ENCODE measurements around the gene PKNOX1.
"Not testable (repeated sequence)": the region's sequence is repeated elsewhere in the genome, so short reads cannot be mapped to it uniquely, and the experiment has no call there.

The PKNOX1 gene

GRCh38 chr21:42951193-42951592, 23.2 kb upstream of the PKNOX1 start:
- not testable (repeated sequence) for DNase-seq (ENCODE audit: low read depth, low spot score)

DNA sequence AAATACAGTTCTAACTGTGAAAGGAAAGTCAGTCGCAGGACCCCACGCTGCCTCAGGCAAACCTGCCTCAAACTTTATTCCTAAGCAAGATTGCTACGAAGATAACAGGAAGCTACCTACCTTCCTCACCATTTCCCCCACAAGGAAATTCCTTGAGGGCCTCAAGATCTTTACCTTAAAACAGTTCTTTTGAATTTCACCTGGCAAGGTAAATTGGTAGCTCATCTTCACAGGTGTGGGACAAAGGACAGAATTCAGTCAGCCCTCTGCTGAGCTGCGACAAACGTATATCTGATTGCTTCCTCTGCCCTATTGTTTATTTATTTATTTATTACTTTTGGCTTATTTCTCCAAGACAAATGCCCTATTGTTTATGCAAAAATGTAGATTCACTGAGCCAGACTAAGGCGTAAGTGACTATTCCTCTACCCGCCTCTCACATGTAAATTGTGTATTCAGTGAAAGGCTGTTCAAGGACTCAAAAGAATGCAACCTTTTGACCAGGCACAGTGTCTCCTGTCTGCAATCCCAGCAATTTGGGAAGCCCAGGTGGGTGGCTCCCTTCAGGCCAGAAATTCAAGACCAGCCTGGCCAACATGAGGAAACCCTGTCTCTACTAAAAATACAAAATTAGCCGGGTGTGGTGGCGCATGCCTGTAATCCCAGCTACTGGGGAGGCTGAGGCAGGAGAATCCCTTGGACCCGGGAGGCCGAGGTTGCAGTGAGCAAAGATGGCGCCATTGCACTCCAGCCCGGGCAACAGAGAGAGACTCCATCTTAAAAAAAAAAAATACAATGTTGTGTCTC, 17.3 kb upstream of the PKNOX1 start:
- DNase-seq (ENCODE audit: low read depth, low spot score), result no peak

- DNase-seq (ENCODE audit: low read depth, low spot score), result not testable (repeated sequence)
These were observed 16.2 kb upstream of the PKNOX1 start for GRCh38 chr21:42958122-42958521.

- DNase-seq (ENCODE audit: low read depth, low spot score), result no peak
These were observed 14.6 kb upstream of the PKNOX1 start for GRCh38 chr21:42959728-42960127.

GRCh38 chr21:42962380-42963007, 11.9 kb upstream of the PKNOX1 start:
- DNase-seq (ENCODE audit: low read depth, low spot score), result no peak

DNA sequence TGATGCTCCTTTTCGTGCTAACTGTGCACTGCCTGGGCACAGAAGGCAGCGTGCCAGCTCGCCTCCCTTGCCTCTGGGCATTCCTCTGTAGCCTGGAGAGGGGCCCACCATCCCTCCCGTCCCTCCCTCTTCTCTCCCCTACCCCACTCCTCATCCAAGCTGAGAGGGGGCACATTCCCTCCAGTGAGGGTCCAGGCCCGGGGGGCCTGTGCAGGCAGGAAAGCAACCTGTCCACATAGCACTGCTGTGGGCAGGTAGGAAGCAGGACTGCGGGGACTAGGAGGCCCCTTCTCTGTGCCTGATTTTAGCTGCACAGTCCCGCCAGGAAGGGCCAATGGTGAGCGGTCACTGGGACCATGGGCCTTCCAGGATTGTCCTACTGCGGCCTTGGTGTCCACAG, 10.3 kb upstream of the PKNOX1 start:
- no peak for DNase-seq (ENCODE audit: low read depth, low spot score)

DNA sequence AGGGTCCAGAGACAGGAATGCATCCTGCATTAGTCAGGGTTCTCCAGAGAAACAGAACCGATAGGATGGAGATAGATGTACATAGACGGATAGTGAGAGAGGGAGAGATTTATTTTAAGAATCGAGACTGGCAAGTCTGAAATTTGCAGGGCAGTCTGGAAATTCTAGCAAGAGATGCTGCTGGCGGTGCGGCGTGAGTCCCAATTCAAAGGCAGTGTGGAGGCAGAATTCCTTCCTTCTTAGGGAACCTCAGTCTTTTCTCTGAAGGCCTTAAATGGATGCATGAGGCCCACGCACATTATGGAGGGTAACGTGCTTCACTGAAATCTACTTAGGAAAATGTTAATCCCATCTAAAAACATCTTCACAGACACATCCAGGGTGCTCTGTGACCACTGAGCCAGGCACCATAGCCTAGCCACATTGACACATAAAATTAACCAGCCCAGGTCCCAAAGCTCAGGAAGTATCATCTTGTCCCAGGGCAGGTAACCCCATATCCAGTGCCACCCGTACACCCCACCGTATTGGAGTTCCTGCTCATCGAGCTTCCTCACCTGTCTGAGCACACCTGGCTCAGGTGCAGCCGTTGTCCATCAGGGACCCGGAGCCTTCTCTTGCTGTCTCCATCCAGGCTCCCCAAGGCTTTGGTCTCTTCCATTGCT, 9.7 kb upstream of the PKNOX1 start:
- no peak for DNase-seq (ENCODE audit: low read depth, low spot score)

DNA sequence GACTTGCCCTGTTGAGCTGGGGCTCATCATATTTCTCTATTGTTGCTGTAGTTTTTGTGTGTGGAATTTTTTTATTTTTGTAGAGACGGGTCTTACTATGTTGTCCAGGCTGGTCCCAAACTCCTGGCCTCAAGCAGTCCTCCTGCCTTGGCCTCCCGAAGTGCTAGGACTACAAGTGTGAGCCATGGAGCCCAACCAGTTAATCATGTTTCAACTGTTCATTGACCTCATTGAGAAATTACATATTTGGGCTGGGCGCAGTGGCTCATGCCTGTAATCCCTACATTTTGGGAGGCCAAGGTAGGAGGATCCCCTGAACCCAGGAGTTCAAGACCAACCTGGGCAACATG, 9.2 kb upstream of the PKNOX1 start:
- DNase-seq (ENCODE audit: low read depth, low spot score), result no peak

- DNase-seq (ENCODE audit: low read depth, low spot score), result not testable (repeated sequence)
These were observed 6.7 kb upstream of the PKNOX1 start for GRCh38 chr21:42967616-42968015.

DNA sequence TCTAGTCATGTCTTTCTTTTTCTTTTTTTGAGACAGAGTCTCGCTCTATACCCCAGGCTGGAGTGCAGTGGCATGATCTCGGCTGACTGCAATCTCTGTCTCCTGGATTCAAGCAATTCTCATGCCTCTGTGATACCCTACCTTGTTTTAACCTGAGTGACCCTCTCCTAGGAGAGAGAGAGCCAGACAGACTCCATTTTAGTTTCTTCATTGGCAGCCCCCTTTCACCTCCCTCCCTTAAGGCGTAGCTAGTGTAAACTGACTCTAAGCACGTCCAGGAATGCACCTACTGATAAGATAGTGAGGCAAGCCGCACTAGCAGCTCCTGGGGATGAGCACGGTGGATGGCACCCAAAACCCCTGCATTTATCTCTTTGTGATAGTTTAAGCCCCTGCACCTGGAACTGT, 5.2 kb upstream of the PKNOX1 start:
- no peak for DNase-seq (ENCODE audit: low read depth, low spot score)

GRCh38 chr21:42970946-42971653, 3.3 kb upstream of the PKNOX1 start:
- DNase-seq (ENCODE audit: low read depth, low spot score), result no peak

GRCh38 chr21:42971897-42972275, 2.5 kb upstream of the PKNOX1 start:
- DNase-seq (ENCODE audit: low read depth, low spot score), result no peak

DNA sequence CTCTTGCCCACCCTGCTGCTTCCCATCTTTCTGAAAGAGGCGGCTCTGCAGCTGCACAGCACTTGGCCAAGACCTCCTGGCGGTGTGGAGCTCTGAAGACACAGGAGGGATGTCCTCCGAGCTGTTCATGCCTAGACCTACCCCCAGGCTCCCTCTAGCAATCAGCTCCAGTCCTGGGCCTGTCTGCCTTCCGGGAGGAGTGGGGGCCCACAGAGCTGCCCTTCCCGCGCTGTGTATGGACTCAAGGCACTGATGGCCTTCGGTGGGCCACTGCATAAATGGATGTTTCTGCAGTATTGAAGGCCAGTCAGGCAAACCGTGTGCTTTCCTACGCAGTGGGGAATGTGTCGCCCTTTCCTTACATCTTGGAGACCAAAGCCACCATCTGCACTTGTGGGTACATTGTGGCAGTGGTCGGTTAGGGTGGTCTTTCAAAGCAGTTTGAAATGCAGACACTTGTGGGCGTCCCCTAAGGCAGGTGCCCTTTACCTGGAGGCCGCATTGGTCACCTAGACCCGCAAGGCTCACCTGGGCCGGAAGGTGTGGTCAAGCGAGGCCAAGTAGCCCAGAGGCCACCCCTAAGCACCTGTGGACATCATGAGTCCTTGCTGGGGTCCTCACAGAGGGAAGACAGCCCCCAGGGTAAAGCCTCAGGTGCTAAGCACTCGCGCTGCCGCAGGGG, 912 bp upstream of the PKNOX1 start:
- no peak for DNase-seq (ENCODE audit: low read depth, low spot score)

- peak; percentile 45 for DNase-seq (ENCODE audit: low read depth, low spot score)
These were observed 764 bp downstream of the PKNOX1 start for GRCh38 chr21:42974832-42975820.

- DNase-seq (ENCODE audit: low read depth, low spot score), result no peak
These were observed 1.7 kb downstream of the PKNOX1 start for GRCh38 chr21:42975886-42976608.

DNA sequence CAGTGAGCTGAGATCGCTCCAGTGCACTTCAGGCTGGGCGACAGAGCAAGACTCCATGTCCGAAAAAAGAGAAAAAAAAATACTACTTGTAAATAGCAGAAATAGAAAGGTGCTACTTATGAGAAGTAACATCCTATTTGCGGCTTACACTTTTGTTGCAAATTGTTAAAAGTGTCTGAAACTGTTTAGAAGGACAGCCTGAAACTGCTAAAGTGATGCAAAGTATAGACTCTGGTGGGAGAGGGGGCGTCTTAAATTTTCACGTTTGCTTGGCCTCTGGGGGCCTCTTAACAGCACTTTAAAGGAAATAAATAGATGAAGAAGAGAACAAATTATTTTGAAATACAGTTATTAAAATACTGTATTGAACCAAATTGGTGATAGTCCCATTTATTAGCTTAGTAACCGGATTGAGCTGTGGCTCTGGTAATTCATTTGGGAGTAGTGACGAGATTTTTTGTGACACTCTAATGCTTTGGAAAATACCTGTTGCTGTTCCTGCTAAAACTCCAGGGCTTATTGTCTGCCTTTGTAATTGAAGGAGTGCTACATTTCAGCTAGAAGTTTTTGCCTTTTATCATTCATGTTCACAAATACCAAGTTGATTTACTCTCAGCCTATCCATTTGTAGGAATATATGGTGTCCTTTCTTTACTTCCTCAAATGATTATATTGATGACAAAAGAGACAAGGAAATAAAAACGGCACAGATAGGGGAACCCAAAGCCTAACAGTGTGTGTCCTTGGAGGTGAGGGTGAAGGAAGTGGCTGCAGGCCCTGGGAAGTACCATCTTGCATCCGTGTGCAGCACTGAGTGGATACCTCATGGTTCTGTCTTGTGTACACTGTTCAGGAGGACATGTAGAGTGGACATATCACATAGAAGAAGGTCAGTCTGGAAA, 6.2 kb downstream of the PKNOX1 start:
- no peak for DNase-seq (ENCODE audit: low read depth, low spot score)

GRCh38 chr21:42981214-42981523, 6.8 kb downstream of the PKNOX1 start:
- DNase-seq (ENCODE audit: low read depth, low spot score), result no peak

DNA sequence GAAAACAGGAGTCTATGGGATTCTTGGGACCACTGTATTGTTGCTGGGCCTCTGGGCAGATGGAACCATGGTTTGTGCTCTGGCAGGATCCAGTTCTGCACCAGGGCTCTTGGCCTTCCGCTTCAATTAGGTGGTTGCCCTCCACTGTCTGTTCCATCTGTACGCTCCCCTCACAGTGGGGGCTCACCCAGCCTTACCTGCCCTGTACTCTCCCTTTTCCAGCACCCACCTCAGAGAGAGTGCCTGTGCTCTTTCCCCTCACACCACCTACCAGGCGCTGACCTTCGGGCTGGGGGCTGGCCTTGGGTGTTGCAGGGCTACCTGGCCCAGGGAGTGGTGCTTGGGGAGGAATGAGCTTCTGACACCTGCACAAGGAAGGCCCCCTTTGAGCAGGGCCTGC, 7.5 kb downstream of the PKNOX1 start:
- no peak for DNase-seq (ENCODE audit: low read depth, low spot score)

DNA sequence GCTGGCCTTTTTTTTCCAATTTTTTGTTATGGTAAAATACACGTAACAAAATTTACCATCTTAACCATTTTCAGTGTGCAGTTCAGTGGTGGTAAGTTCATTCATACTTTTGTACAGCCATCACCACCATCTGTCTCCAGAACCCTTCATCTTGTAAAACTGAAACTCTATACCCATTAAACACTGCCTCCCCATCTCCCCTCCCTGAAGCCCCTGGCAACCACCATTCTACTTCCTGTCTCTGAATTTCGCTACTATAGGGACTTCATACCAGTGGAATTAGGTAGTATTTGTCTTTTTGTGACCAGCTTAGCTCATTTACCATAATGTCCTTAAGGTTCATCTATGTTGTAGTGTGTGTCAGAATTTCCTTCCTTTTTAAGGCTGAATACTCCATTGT, 8.7 kb downstream of the PKNOX1 start:
- no peak for DNase-seq (ENCODE audit: low read depth, low spot score)
